Loucy (cell line): Measurements from ENCODE around the gene CYP1A2.

Experiments used
- EZH2phosphoT487 ChIP-seq: fragments of 200-600 bp; IDR thresholded peaks from 2 replicates; pipeline ENCODE4 v1.6.1; 2018; ENCODE audit warnings: antibody characterized with exemption, mild to moderate bottlenecking, moderate library complexity, borderline replicate concordance
- TF ChIP-seq, protein P1 (sequence below): fragments of 200-600 bp; sonication (generic); conservative IDR thresholded peaks from 2 replicates; pipeline ENCODE4 v1.5.1; 2014; ENCODE audit warnings: mild to moderate bottlenecking, antibody characterized with exemption, low read length

DNA sequence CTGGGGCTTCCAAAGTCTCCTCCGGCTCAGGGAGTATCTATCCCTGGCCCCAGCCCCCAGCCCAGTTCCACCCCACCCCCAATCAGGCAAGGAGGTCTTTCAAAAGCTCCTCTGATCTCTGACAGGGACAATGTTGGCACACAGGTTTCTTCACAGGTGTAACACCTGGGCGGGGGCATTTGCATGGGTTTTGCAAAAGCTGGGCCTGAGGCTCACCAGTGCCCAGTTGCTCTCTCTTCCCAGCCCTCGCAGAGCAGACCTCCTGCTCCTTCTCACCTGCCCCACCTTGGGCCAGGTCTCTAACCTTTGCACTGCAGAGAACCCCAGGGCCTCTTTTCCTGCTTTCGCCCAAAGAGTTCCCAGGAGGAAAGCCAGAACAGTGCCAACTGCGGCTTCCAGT, 24.7 kb downstream of the CYP1A2 start:
- TF ChIP-seq, protein P1, sequence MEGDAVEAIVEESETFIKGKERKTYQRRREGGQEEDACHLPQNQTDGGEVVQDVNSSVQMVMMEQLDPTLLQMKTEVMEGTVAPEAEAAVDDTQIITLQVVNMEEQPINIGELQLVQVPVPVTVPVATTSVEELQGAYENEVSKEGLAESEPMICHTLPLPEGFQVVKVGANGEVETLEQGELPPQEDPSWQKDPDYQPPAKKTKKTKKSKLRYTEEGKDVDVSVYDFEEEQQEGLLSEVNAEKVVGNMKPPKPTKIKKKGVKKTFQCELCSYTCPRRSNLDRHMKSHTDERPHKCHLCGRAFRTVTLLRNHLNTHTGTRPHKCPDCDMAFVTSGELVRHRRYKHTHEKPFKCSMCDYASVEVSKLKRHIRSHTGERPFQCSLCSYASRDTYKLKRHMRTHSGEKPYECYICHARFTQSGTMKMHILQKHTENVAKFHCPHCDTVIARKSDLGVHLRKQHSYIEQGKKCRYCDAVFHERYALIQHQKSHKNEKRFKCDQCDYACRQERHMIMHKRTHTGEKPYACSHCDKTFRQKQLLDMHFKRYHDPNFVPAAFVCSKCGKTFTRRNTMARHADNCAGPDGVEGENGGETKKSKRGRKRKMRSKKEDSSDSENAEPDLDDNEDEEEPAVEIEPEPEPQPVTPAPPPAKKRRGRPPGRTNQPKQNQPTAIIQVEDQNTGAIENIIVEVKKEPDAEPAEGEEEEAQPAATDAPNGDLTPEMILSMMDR, result no peak
- no peak for TF ChIP-seq EZH2phosphoT487
